Stomach (tissue), 9 donors: ENCODE measurements around the gene SALL1. TPM values are rescaled to one million over a fixed set of nuclear protein-coding genes. Genes with fewer than 3 reads are reported as not detected.

Experiments
- DNase-seq, 2 donors: peaks; one replicate each; pipeline versions ENCODE4 v3.0.0 to v3.0.0-alpha.2; 2013 to 2019
- H3K27ac ChIP-seq, 5 donors: fragments of 200-600 bp in 4 of 5; sonication (generic) in 4 of 5; one replicate each; pipeline ENCODE4 v1.5.1; 2013 to 2019; ENCODE audit warnings: mild to moderate bottlenecking in 1 of 5, moderate library complexity in 1 of 5
- H3K27me3 ChIP-seq, 3 donors: fragments of 200-600 bp; sonication (generic); one replicate each; pipeline ENCODE4 v1.5.1; 2017 to 2019; ENCODE audit warnings: mixed run types in 1 of 3
- H3K36me3 ChIP-seq, 4 donors: fragments of 200-600 bp; sonication (generic); 1 replicate in 3 of 4; 2 replicates in 1 of 4; pipeline ENCODE4 v1.5.1; 2016 to 2019
- H3K4me1 ChIP-seq, 4 donors: fragments of 200-600 bp; sonication (generic); one replicate each; pipeline ENCODE4 v1.5.1; 2016 to 2019
- H3K4me3 ChIP-seq, 4 donors: fragments of 200-600 bp; sonication (generic) in 3 of 4; one replicate each; pipeline ENCODE4 v1.5.1; 2016 to 2019; ENCODE audit warnings: mild to moderate bottlenecking in 1 of 4
- H3K9me3 ChIP-seq, 4 donors: fragments of 200-600 bp; sonication (generic); one replicate each; pipeline ENCODE4 v1.5.1; 2016 to 2019
- CTCF ChIP-seq, 7 experiments: fragments of 450-650 bp in 4 of 7; fragments of 200-600 bp in 3 of 7; sonication (generic) in 3 of 7; IDR thresholded peaks; one replicate each; pipeline ENCODE4 v1.5.1; 2016 to 2019; ENCODE audit warnings: antibody characterized with exemption in 7 of 7, control low read depth in 2 of 7, mild to moderate bottlenecking in 1 of 7
- EP300 ChIP-seq: sonication (generic); formaldehyde crosslinking; IDR thresholded peaks from one replicate; pipeline ENCODE4 v1.6.1; 2017; ENCODE audit warnings: antibody characterized with exemption
- POLR2A ChIP-seq, 4 donors: fragments of 450-650 bp; IDR thresholded peaks; one replicate each; pipeline ENCODE4 v1.6.1; 2016; ENCODE audit warnings: antibody characterized with exemption in 4 of 4, control low read depth in 2 of 4, mild to moderate bottlenecking in 1 of 4, moderate library complexity in 1 of 4
- POLR2AphosphoS5 ChIP-seq, 3 donors: sonication (generic); formaldehyde crosslinking; IDR thresholded peaks; one replicate each; pipeline ENCODE4 v1.6.1; 2016; ENCODE audit warnings: antibody characterized with exemption in 3 of 3
- WGBS, 5 donors: extraction: QIAGEN DNeasy Blood & Tissue Kit in 3 of 5; methylation state at CpG; one replicate each; pipeline versions ENCODE4 v1.1.5 to v1.1.7; 2013 to 2018; 5-methylcytosine and 5-hydroxymethylcytosine counted together
- intact Hi-C: fragments of 100-400 bp; cut with DNase I; formaldehyde crosslinking; loops from one replicate; pipeline ENCODE4 v1.15.1; 2023; ENCODE audit warnings: low total_unique reads
- polyA plus RNA-seq, 3 donors: library from polyadenylated mRNA; stranded (reverse); fragments of 200-250 nt; gene quantifications; one replicate each; pipeline ENCODE4 v1.2.3, GENCODE V29; 2013
- total RNA-seq, 5 donors: library from RNA; depleted of rRNA; stranded (reverse); fragments of >200 nt; gene quantifications; one replicate each; pipeline versions ENCODE4 v1.1.0 to v1.2.3, GENCODE V29; 2014 to 2016
- donor health status: healthy with polysubstance abuse.
- donor health status: Bipolar disorder and iron deficiency.
- donor health status: healthy.

SALL1 gene
- total and polyA plus RNA-seq, 8 donors, result 0.43 to 6.3 (median 0.97) TPM; not detected in 2

- H3K27ac ChIP-seq, result no peak overlapping the region
- peaks cover 0 to 3% (median 0%) of the 10 kb centered on the region in 4 donors for H3K9me3 ChIP-seq
- 77 to 88% (median 83%) methylated on average over 5 of the region's 5 CpGs for WGBS, 5 donors
- H3K4me1 ChIP-seq, result no peaks in the 10 kb centered on the region
- H3K27me3 ChIP-seq, result peaks cover 0 to 12% (median 0%) of the 10 kb centered on the region in 3 donors
- no peaks in the 10 kb centered on the region for H3K36me3 ChIP-seq
- DNase-seq, result no peak
- no peak overlapping the region for H3K4me3 ChIP-seq
- no peak for TF ChIP-seq POLR2A (IDR thresholded peaks at IDR 0.05)
- TF ChIP-seq EP300, result no peak
- TF ChIP-seq CTCF (IDR thresholded peaks at IDR 0.05), result no peak
- no peak for TF ChIP-seq POLR2AphosphoS5 (IDR thresholded peaks at IDR 0.05)
- intact Hi-C loops, result no loop called here
Measured at GRCh38 chr16:51172368-51172767, 21.3 kb upstream of the SALL1 start.

- peaks cover 0 to 3% (median 0%) of the 10 kb centered on the region in 4 donors for H3K9me3 ChIP-seq
- H3K4me3 ChIP-seq, result no peak overlapping the region
- WGBS, 5 donors, result 74 to 83% (median 78%) methylated on average over 2 of the region's 2 CpGs
- peaks cover 0 to 23% (median 0%) of the 10 kb centered on the region in 3 donors for H3K27me3 ChIP-seq
- TF ChIP-seq CTCF (IDR thresholded peaks at IDR 0.05) (no peak), POLR2A (IDR thresholded peaks at IDR 0.05) (no peak), EP300 (no peak), POLR2AphosphoS5 (IDR thresholded peaks at IDR 0.05) (no peak)
- DNase-seq, result no peak
- intact Hi-C loops, result no loop called here
- H3K27ac ChIP-seq, result no peak overlapping the region
- no peaks in the 10 kb centered on the region for H3K4me1 ChIP-seq
- no peaks in the 10 kb centered on the region for H3K36me3 ChIP-seq
Measured at GRCh38 chr16:51168755-51169154, 17.7 kb upstream of the SALL1 start.

GRCh38 chr16:51167170-51167895 lies 16.3 kb upstream of the SALL1 start:
- Histone ChIP-seq H3K4me3 (no peak overlapping the region), H3K36me3 (no peaks in the 10 kb centered on the region), H3K27me3 (peaks cover 0 to 29% (median 0%) of the 10 kb centered on the region in 3 donors), H3K9me3 (peaks cover 0 to 3% (median 0%) of the 10 kb centered on the region in 4 donors), H3K27ac (no peak overlapping the region), H3K4me1 (no peaks in the 10 kb centered on the region)
- TF ChIP-seq POLR2AphosphoS5 (IDR thresholded peaks at IDR 0.05), result no peak
- no peak for TF ChIP-seq CTCF (IDR thresholded peaks at IDR 0.05)
- no peak for TF ChIP-seq POLR2A (IDR thresholded peaks at IDR 0.05)
- TF ChIP-seq EP300, result no peak
- intact Hi-C loops, result no loop called here
- DNase-seq, result no peak
- 48 to 63% (median 61%) methylated on average over 9 of the region's 9 CpGs for WGBS, 5 donors

- TF ChIP-seq POLR2AphosphoS5 (IDR thresholded peaks at IDR 0.05) (no peak), CTCF (IDR thresholded peaks at IDR 0.05) (no peak), POLR2A (IDR thresholded peaks at IDR 0.05) (no peak), EP300 (no peak)
- 79 to 90% (median 82%) methylated on average over 3 of the region's 3 CpGs for WGBS, 5 donors
- peaks cover 0 to 3% (median 0%) of the 10 kb centered on the region in 4 donors for H3K9me3 ChIP-seq
- H3K4me3 ChIP-seq, result no peak overlapping the region
- peaks cover 0 to 3% (median 0%) of the 10 kb centered on the region in 4 donors for H3K4me1 ChIP-seq
- H3K27ac ChIP-seq, result no peak overlapping the region
- H3K27me3 ChIP-seq, result peaks cover 0 to 30% (median 0%) of the 10 kb centered on the region in 3 donors
- no peak for DNase-seq
- H3K36me3 ChIP-seq, result no peaks in the 10 kb centered on the region
- intact Hi-C loops, result no loop called here
Measured at GRCh38 chr16:51166541-51166940, 15.5 kb upstream of the SALL1 start.
